ENCODE measurements around the gene POP7.
"Not testable (repeated sequence)": the region's sequence is repeated elsewhere in the genome, so short reads cannot be mapped to it uniquely, and the experiment has no call there.

Gene POP7

DNA sequence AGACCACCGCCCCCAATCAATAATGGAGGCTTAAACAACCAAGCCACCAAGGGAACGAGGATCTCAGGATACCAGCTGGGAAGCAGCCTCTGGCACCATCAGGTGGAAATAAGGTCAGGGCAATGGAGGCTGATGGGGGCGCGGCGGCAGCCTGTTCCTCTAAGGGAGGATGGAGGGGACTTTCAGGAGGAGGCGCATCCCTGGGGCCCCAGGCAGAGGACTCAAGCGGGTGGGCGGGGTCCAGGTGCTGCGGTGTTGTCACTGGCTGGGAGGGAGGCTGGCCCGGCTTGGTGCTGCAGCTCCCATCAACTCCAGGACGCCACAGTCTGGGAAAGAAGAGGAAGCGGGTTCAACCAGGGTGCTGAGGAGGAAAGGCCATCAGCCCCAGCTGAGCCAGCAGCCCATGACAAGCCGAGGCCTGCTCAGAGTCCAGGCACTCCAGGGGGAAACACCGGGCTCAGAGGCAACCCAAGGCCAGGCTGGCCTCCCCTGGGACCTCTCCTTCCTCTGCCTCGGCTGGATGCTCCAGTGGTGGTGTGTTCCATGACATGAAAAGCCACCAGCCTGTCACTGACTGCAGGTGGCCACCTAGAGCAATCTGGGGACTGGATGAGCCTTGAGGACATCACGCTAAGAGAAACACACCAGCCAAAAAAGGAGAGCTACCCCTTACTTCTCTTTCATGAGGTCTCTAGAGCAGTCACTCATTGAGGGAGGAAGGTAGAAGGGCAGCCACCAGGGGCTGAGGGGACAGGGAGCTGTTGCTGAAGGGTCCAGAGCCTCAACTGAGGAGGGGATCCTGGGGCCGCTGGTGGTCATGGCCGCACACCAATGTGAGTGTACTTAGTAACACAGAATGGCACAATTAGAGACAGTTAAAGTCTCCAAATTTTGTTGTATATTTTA is 16.4 kb upstream of the POP7 start:
- H3K4me3 ChIP-seq (ENCODE audit: low read depth, low read length): no peak overlapping the region

GRCh38 chr7:100691676-100692577 is 14.0 kb upstream of the POP7 start:
- peak overlapping the region; percentile 83 for H3K4me3 ChIP-seq (ENCODE audit: low read depth, low read length)

GRCh38 chr7:100692578-100692961 is 13.4 kb upstream of the POP7 start:
- peak overlapping the region; percentile 83 for H3K4me3 ChIP-seq (ENCODE audit: low read depth, low read length)

GRCh38 chr7:100693312-100694097 is 12.4 kb upstream of the POP7 start:
- H3K4me3 ChIP-seq (ENCODE audit: low read depth, low read length): peak overlapping the region; percentile 83

- peak within 1 kb of the TSS; percentile 83 for H3K4me3 ChIP-seq (ENCODE audit: low read depth, low read length)
Observed at GRCh38 chr7:100694098-100694745, 11.7 kb upstream of the POP7 start, which contains the start of gene GIGYF1. TSS of gene GIGYF1 (minus strand) at chr7:100694250. CDS start at chr7:100688238, 6,012 bp downstream.

- no peak overlapping the region for H3K4me3 ChIP-seq (ENCODE audit: low read depth, low read length)
Observed at GRCh38 chr7:100696123-100696521, 9.8 kb upstream of the POP7 start.

DNA sequence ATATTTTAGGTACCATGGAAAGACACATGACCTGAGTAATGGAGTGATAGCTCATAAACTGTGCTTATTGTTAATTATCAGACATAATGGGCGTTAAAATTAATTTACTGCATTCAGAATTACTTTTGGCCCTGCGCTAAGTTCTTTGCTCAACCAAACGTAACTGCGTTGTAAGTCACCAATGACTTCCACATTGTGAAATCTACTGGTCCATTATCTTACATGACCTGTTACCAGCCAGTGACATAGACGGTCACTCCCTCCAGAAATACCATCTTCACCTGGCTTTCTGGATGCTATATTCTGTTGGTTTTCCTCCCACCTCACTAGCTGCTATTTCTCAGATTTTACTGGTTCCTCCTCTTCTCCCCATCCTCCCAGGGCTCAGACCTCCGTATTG is 6.9 kb upstream of the POP7 start:
- H3K4me3 ChIP-seq (ENCODE audit: low read depth, low read length): no peak overlapping the region

- not testable (repeated sequence) for H3K4me3 ChIP-seq (ENCODE audit: low read depth, low read length)
Observed at GRCh38 chr7:100701089-100701488, 4.8 kb upstream of the POP7 start.

DNA sequence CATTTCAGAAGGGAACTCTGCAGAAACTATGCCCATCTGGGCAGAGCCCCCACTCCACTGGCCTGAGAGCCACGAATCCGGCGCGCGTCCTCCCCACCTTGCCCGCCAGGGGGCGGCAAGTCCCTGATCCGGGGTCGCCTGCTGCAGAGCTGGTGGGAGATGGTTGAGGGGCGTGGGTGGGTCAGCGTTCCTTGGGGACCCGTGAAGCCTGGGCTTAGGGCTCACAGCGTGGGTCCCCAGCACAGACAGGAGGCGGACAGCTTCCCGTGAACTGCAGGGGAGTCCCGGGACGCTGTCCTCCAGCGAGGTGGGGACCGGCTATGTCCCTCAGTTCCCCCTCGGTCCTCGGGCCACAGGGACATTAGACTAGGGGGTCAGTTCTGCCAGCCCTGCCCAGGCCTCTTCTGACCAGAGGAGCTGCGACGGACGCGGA is 585 bp upstream of the POP7 start:
- H3K4me3 ChIP-seq (ENCODE audit: low read depth, low read length): peak overlapping the region; percentile 55

DNA sequence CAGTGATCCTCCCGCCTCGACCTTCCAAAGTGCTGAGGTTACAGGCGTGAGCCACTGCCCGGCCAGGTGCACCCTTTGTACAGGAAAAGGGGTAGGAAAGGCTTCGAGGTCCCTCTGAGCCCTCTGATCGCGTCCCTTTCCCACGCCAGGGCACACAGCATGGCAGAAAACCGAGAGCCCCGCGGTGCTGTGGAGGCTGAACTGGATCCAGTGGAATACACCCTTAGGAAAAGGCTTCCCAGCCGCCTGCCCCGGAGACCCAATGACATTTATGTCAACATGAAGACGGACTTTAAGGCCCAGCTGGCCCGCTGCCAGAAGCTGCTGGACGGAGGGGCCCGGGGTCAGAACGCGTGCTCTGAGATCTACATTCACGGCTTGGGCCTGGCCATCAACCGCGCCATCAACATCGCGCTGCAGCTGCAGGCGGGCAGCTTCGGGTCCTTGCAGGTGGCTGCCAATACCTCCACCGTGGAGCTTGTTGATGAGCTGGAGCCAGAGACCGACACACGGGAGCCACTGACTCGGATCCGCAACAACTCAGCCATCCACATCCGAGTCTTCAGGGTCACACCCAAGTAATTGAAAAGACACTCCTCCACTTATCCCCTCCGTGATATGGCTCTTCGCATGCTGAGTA is 871 bp downstream of the POP7 start:
- peak overlapping the region; percentile 72 for H3K4me3 ChIP-seq (ENCODE audit: low read depth, low read length)

- H3K4me3 ChIP-seq (ENCODE audit: low read depth, low read length): no peak overlapping the region
Observed at GRCh38 chr7:100708395-100708794, 2.5 kb downstream of the POP7 start.

- no peak overlapping the region for H3K4me3 ChIP-seq (ENCODE audit: low read depth, low read length)
Observed at GRCh38 chr7:100710452-100710851, 4.5 kb downstream of the POP7 start.

GRCh38 chr7:100711369-100711768 is 5.4 kb downstream of the POP7 start:
- H3K4me3 ChIP-seq (ENCODE audit: low read depth, low read length): no peak overlapping the region

GRCh38 chr7:100714725-100715124 is 8.8 kb downstream of the POP7 start:
- H3K4me3 ChIP-seq (ENCODE audit: low read depth, low read length): no peak overlapping the region

GRCh38 chr7:100717073-100717472 is 11.2 kb downstream of the POP7 start:
- H3K4me3 ChIP-seq (ENCODE audit: low read depth, low read length): not testable (repeated sequence)

GRCh38 chr7:100719523-100720278 is 13.8 kb downstream of the POP7 start:
- peak overlapping the region; percentile 37 for H3K4me3 ChIP-seq (ENCODE audit: low read depth, low read length)

- H3K4me3 ChIP-seq (ENCODE audit: low read depth, low read length): peak within 1 kb of the TSS; percentile 37
Observed at GRCh38 chr7:100720279-100720670, 14.4 kb downstream of the POP7 start, which contains the start of gene EPO. TSS of gene EPO (plus strand) at chr7:100720468. CDS start at chr7:100720981, 513 bp downstream.

GRCh38 chr7:100720671-100721504 is 15.0 kb downstream of the POP7 start:
- H3K4me3 ChIP-seq (ENCODE audit: low read depth, low read length): peak overlapping the region; percentile 24

Measured in iPS-11a (cell line).